AG04449 (cell line): Measurements from ENCODE around the gene SULT6B1.

Source experiments
- CTCF ChIA-PET: fragments of 350-600 bp; formaldehyde crosslinking; extraction: SDS; loops from one replicate; lab custom pipeline; 2021; ENCODE audit warnings: antibody characterized with exemption; lab: Yijun Ruan, JAX
- POLR2A ChIA-PET: fragments of 400-600, 350-600 bp; formaldehyde crosslinking; extraction: SDS; loops from one replicate; lab custom pipeline; 2020; ENCODE audit warnings: antibody characterized with exemption, inconsistent platforms; lab: Yijun Ruan, JAX
- DNase-seq: peaks from one replicate; pipeline ENCODE4 v3.0.0-alpha.2; 2010; ENCODE audit warnings: low read depth, low spot score
- H3K4me3 ChIP-seq: 2 replicates; pipeline ENCODE4 v1.5.1; 2011; ENCODE audit warnings: low read depth, mild to moderate bottlenecking, control low read depth, low read length
- TF ChIP-seq, protein P1 (sequence below): IDR thresholded peaks from one replicate; pipeline ENCODE4 v1.5.1; 2011; ENCODE audit warnings: mild to moderate bottlenecking, moderate library complexity, low read length, control low read depth, inconsistent platforms; ENCODE audit not compliant: insufficient read depth; ENCODE audit errors: missing control alignments

Gene SULT6B1

DNA sequence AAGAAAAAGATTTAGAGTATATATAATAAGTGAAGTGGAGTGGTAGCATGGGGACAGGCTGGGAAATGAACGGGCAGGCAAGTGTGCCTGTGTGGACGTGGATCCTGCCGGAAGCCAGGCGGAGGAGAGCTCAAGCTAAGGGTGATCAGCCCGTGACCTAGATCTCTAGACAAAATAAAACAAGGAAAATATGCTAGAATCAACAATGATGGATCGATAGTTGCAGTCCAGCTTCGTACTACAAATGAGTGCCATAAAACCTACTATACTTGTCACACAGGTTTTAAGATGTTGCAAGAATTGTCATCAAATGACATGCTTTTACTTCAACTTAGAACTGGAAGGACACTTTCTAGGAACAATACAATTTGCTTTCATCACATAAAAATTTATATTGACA, 40.1 kb downstream of the SULT6B1 start:
- TF ChIP-seq, protein P1, sequence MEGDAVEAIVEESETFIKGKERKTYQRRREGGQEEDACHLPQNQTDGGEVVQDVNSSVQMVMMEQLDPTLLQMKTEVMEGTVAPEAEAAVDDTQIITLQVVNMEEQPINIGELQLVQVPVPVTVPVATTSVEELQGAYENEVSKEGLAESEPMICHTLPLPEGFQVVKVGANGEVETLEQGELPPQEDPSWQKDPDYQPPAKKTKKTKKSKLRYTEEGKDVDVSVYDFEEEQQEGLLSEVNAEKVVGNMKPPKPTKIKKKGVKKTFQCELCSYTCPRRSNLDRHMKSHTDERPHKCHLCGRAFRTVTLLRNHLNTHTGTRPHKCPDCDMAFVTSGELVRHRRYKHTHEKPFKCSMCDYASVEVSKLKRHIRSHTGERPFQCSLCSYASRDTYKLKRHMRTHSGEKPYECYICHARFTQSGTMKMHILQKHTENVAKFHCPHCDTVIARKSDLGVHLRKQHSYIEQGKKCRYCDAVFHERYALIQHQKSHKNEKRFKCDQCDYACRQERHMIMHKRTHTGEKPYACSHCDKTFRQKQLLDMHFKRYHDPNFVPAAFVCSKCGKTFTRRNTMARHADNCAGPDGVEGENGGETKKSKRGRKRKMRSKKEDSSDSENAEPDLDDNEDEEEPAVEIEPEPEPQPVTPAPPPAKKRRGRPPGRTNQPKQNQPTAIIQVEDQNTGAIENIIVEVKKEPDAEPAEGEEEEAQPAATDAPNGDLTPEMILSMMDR: no peak
- CTCF ChIA-PET: no interaction called here
- POLR2A ChIA-PET: no interaction called here
- H3K4me3 ChIP-seq: no peak overlapping the region
- DNase-seq: no peak

DNA sequence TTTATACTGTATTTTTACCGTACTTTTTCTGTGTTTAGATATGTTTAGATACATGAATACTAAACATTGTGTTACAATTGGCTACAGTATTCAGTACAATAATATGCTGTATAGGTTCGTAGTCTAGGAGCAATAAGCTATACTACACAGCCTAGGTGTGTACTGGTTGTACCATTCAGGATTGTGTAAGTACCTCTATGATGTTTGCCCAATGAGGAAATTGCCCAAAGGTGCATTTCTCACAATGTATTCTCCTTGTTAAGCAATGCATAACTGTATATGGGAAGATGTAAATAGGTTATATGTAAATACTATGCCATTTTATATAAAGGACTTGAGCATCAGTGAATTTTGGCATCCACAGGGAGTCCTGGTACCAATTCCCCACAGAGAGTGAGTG, 42.4 kb downstream of the SULT6B1 start:
- no peak overlapping the region for H3K4me3 ChIP-seq
- POLR2A ChIA-PET: no interaction called here
- DNase-seq: no peak
- CTCF ChIA-PET: interaction anchor here (0.7 to 1.2 kb wide), 2 partner anchors 8 to 23 kb away, joined by 3 read pairs; no protein-coding TSS in a partner anchor
- TF ChIP-seq, protein P1: no peak

DNA sequence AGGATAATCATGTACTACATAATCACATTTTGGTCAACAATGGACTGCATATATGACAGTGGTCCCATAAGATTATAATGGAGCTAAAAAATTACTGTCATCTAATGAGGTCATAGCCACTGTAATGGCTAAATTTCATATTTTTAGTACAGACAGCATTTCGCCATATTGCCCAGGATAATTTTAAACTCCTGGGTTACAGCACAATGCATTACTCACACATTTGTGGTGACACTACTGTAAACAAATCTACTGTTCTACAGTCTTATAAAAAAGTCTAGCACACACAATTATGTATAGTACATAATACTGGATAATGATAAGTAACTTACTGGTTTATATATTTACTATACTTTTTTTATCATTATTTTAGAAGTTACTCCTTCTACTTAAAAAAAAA, 44.5 kb downstream of the SULT6B1 start:
- H3K4me3 ChIP-seq: no peak overlapping the region
- DNase-seq: no peak
- ChIA-PET CTCF (no interaction called here), POLR2A (no interaction called here)
- TF ChIP-seq, protein P1: no peak

DNA sequence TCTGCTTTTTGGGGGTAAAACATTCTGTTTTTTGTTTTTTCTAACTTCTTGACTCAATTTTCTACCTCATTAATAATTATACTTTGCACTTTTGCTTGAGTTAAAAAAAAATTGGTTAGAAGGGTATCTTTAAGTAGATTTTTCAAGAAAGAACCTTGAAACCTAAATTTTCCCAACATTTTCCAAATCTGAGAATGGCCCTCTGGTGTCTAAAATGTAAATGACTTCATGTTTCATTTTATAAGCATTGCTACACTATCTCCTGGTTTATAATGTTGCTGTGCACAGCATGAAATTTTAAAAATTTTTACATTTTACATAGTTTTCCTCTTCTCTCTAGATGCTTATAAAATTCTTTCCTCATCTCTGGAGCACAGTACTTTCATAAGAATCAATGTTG, 45.9 kb downstream of the SULT6B1 start:
- no peak overlapping the region for H3K4me3 ChIP-seq
- TF ChIP-seq, protein P1: no peak
- DNase-seq: no peak
- CTCF ChIA-PET: no interaction called here
- POLR2A ChIA-PET: no interaction called here

DNA sequence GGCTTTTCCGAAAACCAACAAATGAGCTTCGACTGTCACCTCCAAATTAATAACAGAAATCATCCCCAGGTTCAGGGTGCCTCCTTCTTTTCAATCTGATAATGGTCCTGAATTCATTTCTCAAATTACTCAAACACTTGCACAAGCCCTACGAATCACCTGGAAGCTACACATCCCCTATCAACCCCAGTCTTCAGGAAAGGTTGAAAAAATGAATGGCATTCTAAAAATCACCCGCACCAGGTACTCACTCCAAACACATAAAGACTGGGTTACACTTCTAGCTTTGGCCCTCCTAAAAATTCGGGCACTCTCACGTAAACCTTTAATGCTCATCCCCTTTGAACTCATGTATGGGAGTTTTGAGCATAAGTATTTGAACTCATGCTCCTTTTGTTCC, 55.6 kb downstream of the SULT6B1 start:
- ChIA-PET CTCF (no interaction called here), POLR2A (no interaction called here)
- TF ChIP-seq, protein P1: no peak

DNA sequence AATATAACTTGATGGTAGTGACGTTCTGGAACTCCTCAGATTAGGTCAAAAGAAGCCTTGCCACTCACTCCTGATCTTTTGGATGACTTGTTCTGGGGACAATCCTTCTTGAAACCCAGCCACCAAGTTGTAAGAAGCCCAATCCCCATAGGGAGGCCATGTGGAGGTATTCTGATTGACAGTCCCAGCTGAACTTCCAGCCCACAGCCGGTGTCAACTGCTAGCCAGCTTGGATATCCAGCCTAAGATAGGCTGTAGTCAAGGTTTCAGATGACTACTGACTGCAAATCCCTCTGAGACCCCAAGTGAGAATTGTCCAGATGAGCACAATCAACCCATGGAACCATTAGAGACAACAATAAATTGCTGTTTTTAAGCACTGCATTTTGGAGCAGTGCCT, 63.1 kb downstream of the SULT6B1 start:
- POLR2A ChIA-PET: no interaction called here
- no peak for DNase-seq
- no peak overlapping the region for H3K4me3 ChIP-seq
- TF ChIP-seq, protein P1: no peak
- CTCF ChIA-PET: no interaction called here

More for the DNA sequence above, 55.6 kb downstream of the SULT6B1 start:
- H3K4me3 ChIP-seq: no peak overlapping the region
- DNase-seq: no peak
